Ovary (tissue), 9 donors: Measurements from ENCODE around the gene TCIRG1. TPM values are rescaled to one million over a fixed set of nuclear protein-coding genes. Genes with fewer than 3 reads are reported as not detected.

Experiments used
- DNase-seq, 5 donors: peaks; one replicate each; pipeline ENCODE4 v3.0.0-alpha.2; 2019 to 2020
- H3K27ac ChIP-seq, 2 donors: fragments of 200-600 bp; one replicate each; pipeline versions ENCODE4 v1.5.1 to v1.8.0; 2019 to 2022
- H3K27me3 ChIP-seq: fragments of 200-600 bp; one replicate; pipeline ENCODE4 v1.8.0; 2022
- H3K36me3 ChIP-seq: fragments of 200-600 bp; sonication (generic); one replicate; pipeline ENCODE4 v1.5.1; 2019
- H3K4me1 ChIP-seq: one replicate; pipeline ENCODE4 v1.8.1; 2013; ENCODE audit warnings: mild to moderate bottlenecking, moderate library complexity; ENCODE audit not compliant: insufficient read depth
- H3K4me3 ChIP-seq: fragments of 200-600 bp; sonication (generic); one replicate; pipeline ENCODE4 v1.5.1; 2017
- H3K9me3 ChIP-seq, 2 donors: fragments of 200-600 bp in 1 of 2; sonication (generic) in 1 of 2; one replicate each; pipeline versions ENCODE4 v1.5.1 to v1.8.1; 2013 to 2019; ENCODE audit warnings: mild to moderate bottlenecking in 1 of 2, moderate library complexity in 1 of 2
- CTCF ChIP-seq, 3 donors: fragments of 450-650 bp in 2 of 3; fragments of 200-600 bp in 1 of 3; IDR thresholded peaks; one replicate each; pipeline versions ENCODE4 v1.5.1 to v1.8.0; 2016 to 2022; ENCODE audit warnings: antibody characterized with exemption in 3 of 3, mild to moderate bottlenecking in 1 of 3
- EP300 ChIP-seq: sonication (generic); formaldehyde crosslinking; IDR thresholded peaks from one replicate; pipeline ENCODE4 v1.6.1; 2017; ENCODE audit warnings: antibody characterized with exemption
- POLR2A ChIP-seq: fragments of 450-650 bp; IDR thresholded peaks from one replicate; pipeline ENCODE4 v1.6.1; 2017; ENCODE audit warnings: antibody characterized with exemption, mild to moderate bottlenecking, moderate library complexity
- WGBS, 3 donors: extraction: QIAGEN DNeasy Blood & Tissue Kit in 1 of 3; methylation state at CpG; one replicate each; pipeline versions ENCODE4 v1.1.5 to v1.1.7; 2013 to 2017; 5-methylcytosine and 5-hydroxymethylcytosine counted together
- intact Hi-C, 4 donors: fragments of 100-400 bp; cut with DNase I; formaldehyde crosslinking; loops; one replicate each; pipeline versions ENCODE4 v1.11.0 to v1.15.1; 2022 to 2023
- polyA plus RNA-seq, 2 donors: library from polyadenylated mRNA; stranded (reverse); fragments of 200-250 nt in 1 of 2; fragments of 350-450 nt in 1 of 2; fragmentation: Illumina TruSeq in 1 of 2; extraction: RNeasy Lipid Tissue Mini Kit (QIAGEN cat#74804) in 1 of 2; gene quantifications; one replicate each; pipeline ENCODE4 v1.2.3, GENCODE V29; 2013 to 2014
- total RNA-seq, 7 donors: library from RNA; depleted of rRNA in 2 of 7; stranded (reverse); fragments of >200 nt in 2 of 7; fragmentation: NEBNext Ultra II Directional in 3 of 7; extraction: Animal tissue kit (Norgen Biotek cat#: 25700) in 3 of 7; gene quantifications; one replicate each; pipeline versions ENCODE4 v1.1.0 to v1.2.4, GENCODE V29; 2016 to 2023
- donor health status: DM: no; HTN: no; CAD: no; lungs with moderate emphysema.
- donor health status: DM: no; HTN: no; CAD: no.
- donor health status: Bipolar disorder and iron deficiency.
- donor health status: DM: yes; HTN: yes; CAD: no.
- donor health status: DM: no; HTN: no; CAD: no.
- donor health status: DM: yes; HTN: yes; CAD: no.

Gene TCIRG1
- total and polyA plus RNA-seq, 9 donors, result 2.2 to 109 (median 77.4) TPM

- DNase-seq, result peak in 2 of 5 donors; percentile 59 to 66
- TF ChIP-seq EP300 (no peak), CTCF (IDR thresholded peaks at IDR 0.05) (no peak), POLR2A (no peak)
- no peak overlapping the region for H3K4me3 ChIP-seq
- WGBS, 3 donors, result 40 to 53% (median 44%) methylated on average over 16 of the region's 16 CpGs
- intact Hi-C loops, result no loop called here
- H3K4me1 ChIP-seq, result peaks cover 10% of the 10 kb centered on the region
- no peaks in the 10 kb centered on the region for H3K36me3 ChIP-seq
- H3K9me3 ChIP-seq, result no peaks in the 10 kb centered on the region
- peak overlapping the region in 1 of 2 donors; percentile 52 for H3K27ac ChIP-seq
- H3K27me3 ChIP-seq, result no peaks in the 10 kb centered on the region
Observed at GRCh38 chr11:68012843-68013610, 25.8 kb upstream of the TCIRG1 start.

DNA sequence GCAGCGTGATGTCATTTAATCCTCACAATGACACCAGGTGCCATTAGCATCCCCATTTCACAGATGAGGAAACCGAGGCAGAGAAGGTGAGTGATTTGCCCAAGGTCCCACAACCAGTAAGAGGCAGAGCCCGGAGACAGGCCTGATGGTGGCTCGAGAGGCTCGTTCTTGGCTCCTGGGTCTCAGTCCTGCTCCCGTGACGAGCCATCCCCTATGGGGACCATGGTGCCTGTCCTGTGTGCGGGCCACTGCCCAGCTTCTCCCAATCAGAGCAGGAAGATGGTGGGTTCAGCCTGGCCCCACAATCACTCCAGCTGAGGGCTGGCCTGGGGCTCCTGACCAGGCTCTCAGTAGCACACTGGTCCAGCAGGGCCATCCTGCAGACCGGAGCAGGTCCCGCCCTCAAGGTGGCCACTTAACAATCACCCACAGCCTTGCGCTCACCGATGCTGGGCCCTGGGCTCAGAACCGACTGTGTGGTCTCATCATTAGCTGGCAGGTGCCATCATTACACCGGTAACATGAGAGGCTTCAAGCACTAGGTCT is 25.1 kb upstream of the TCIRG1 start:
- no peak for DNase-seq
- 84 to 88% (median 87%) methylated on average over 14 of the region's 14 CpGs for WGBS, 3 donors
- intact Hi-C loops, result no loop called here

GRCh38 chr11:68014157-68014946 is 24.5 kb upstream of the TCIRG1 start:
- H3K9me3 ChIP-seq, result no peaks in the 10 kb centered on the region
- 31 to 50% (median 34%) methylated on average over 15 to 16 of the region's 16 CpGs for WGBS, 3 donors
- H3K27me3 ChIP-seq, result no peaks in the 10 kb centered on the region
- intact Hi-C loops, result no loop called here
- no peak for TF ChIP-seq EP300
- TF ChIP-seq POLR2A, result no peak
- no peak for TF ChIP-seq CTCF (IDR thresholded peaks at IDR 0.05)
- peaks cover 10% of the 10 kb centered on the region for H3K4me1 ChIP-seq
- DNase-seq, result peak in 4 of 5 donors; percentile 51 to 76 (median 63)
- H3K27ac ChIP-seq, result peak overlapping the region in 1 of 2 donors; percentile 4
- H3K4me3 ChIP-seq, result no peak overlapping the region
- H3K36me3 ChIP-seq, result no peaks in the 10 kb centered on the region

More for the DNA sequence above, 25.1 kb upstream of the TCIRG1 start:
- no peaks in the 10 kb centered on the region for H3K27me3 ChIP-seq
- no peaks in the 10 kb centered on the region for H3K36me3 ChIP-seq
- H3K4me1 ChIP-seq, result peaks cover 10% of the 10 kb centered on the region
- TF ChIP-seq CTCF (IDR thresholded peaks at IDR 0.05) (no peak), EP300 (no peak), POLR2A (no peak)
- H3K9me3 ChIP-seq, result no peaks in the 10 kb centered on the region
- no peak overlapping the region for H3K4me3 ChIP-seq
- H3K27ac ChIP-seq, result peak overlapping the region in 1 of 2 donors; percentile 4

DNA sequence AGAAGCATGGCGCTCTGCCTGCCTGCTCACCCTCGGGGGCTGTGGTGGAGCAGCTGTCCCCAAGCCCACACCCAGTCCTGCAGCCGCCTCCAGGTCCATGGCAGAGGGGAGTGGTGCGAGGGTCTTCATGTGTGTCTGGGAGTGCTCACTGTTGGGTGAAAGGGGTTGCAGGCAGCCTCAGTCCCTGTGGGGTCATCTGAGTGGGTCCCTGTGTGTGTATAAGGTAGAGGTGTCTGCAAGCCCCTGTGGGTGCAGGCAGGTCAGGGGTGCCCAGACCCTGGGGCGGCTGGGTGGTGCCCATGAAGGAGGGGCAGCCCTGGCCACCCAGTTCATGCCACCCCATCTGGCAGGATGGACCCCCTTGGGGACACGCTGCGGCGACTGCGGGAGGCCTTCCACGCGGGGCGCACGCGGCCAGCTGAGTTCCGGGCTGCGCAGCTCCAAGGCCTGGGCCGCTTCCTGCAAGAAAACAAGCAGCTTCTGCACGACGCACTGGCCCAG is 23.8 kb upstream of the TCIRG1 start:
- H3K9me3 ChIP-seq, result no peaks in the 10 kb centered on the region
- peaks cover 7% of the 10 kb centered on the region for H3K4me1 ChIP-seq
- TF ChIP-seq CTCF (IDR thresholded peaks at IDR 0.05) (no peak), EP300 (no peak), POLR2A (no peak)
- no peaks in the 10 kb centered on the region for H3K36me3 ChIP-seq
- WGBS, 3 donors, result 89 to 94% (median 91%) methylated on average over 10 to 19 of the region's 19 CpGs
- no peak for DNase-seq
- no peak overlapping the region for H3K27ac ChIP-seq
- no peaks in the 10 kb centered on the region for H3K27me3 ChIP-seq
- H3K4me3 ChIP-seq, result no peak overlapping the region
- intact Hi-C loops, result no loop called here
